SK-N-SH (cell line): Measurements from ENCODE around the gene IGFBPL1. TPM values are rescaled to one million over a fixed set of nuclear protein-coding genes. Genes with fewer than 3 reads are reported as not detected.

Source experiments
- CTCF ChIA-PET: fragments of 300-600, 350-600 bp; formaldehyde crosslinking; extraction: SDS; loops from one replicate; lab custom pipeline; 2021; lab: Yijun Ruan, JAX
- POLR2A ChIA-PET: fragments of 350-600 bp; sonication (Branson Sonifier 250); formaldehyde crosslinking; extraction: SDS; loops from one replicate; lab custom pipeline; 2020; ENCODE audit warnings: antibody characterized with exemption, inconsistent platforms; lab: Yijun Ruan, JAX
- DNase-seq: peaks from one replicate; pipeline ENCODE4 v3.0.0; 2012
- H2AFZ ChIP-seq: fragments of 200-600 bp; sonication (generic); 2 replicates; pipeline ENCODE4 v1.8.1; 2016; ENCODE audit warnings: antibody characterized with exemption, mild to moderate bottlenecking, low read depth
- H3F3A ChIP-seq: fragments of 200-600 bp; sonication (generic); replicated peaks from 2 replicates; pipeline ENCODE3; 2016; ENCODE audit warnings: antibody characterized with exemption, mild to moderate bottlenecking; ENCODE audit not compliant: insufficient read depth
- H3K27ac ChIP-seq, 2 experiments: fragments of 200-500 bp in 1 of 2; fragments of 200-600 bp in 1 of 2; sonication (Bioruptor generic) in 1 of 2; sonication (generic), shearing (Covaris generic) in 1 of 2; 2 replicates each; pipeline versions ENCODE4 v1.5.1 to v1.6.1; 2014 to 2016; ENCODE audit warnings: low read depth in 2 of 2, inconsistent platforms in 1 of 2, low read length in 1 of 2, mild to moderate bottlenecking in 1 of 2, mixed read lengths in 1 of 2
- H3K27me3 ChIP-seq: fragments of 200-600 bp; sonication (generic), shearing (Covaris generic); 2 replicates; pipeline ENCODE4 v1.6.1; 2016; ENCODE audit warnings: mixed run types; ENCODE audit not compliant: insufficient read depth
- H3K36me3 ChIP-seq, 2 experiments: fragments of 200-500 bp in 1 of 2; fragments of 200-600 bp in 1 of 2; sonication (Bioruptor generic) in 1 of 2; sonication (generic) in 1 of 2; replicated peaks in 1 of 2; 2 replicates each; pipeline versions ENCODE3 to v1.5.1; 2014 to 2016; ENCODE audit warnings: low read length in 1 of 2, mild to moderate bottlenecking in 1 of 2; ENCODE audit not compliant: insufficient read depth in 2 of 2, control insufficient read depth in 1 of 2
- H3K4me1 ChIP-seq, 2 experiments: fragments of 200-500 bp in 1 of 2; fragments of 200-600 bp in 1 of 2; sonication (Bioruptor generic) in 1 of 2; sonication (generic), shearing (Covaris generic) in 1 of 2; 2 replicates each; pipeline versions ENCODE4 v1.5.1 to v1.6.1; 2014 to 2016; ENCODE audit warnings: low read depth in 1 of 2, low read length in 1 of 2, mixed run types in 1 of 2; ENCODE audit not compliant: insufficient read depth in 2 of 2, control insufficient read depth in 1 of 2
- H3K4me2 ChIP-seq: fragments of 200-600 bp; sonication (generic), shearing (Covaris generic); 2 replicates; pipeline ENCODE4 v1.6.1; 2017; ENCODE audit warnings: mixed run types
- H3K4me3 ChIP-seq, 2 experiments: fragments of 200-500 bp in 1 of 2; fragments of 200-600 bp in 1 of 2; sonication (Bioruptor generic) in 1 of 2; sonication (generic), shearing (Covaris generic) in 1 of 2; 2 replicates each; pipeline versions ENCODE4 v1.5.1 to v1.8.1; 2014 to 2016; ENCODE audit warnings: low read depth in 2 of 2, inconsistent platforms in 1 of 2, low read length in 1 of 2, mild to moderate bottlenecking in 1 of 2, mixed read lengths in 1 of 2, moderate library complexity in 1 of 2
- H3K79me2 ChIP-seq: fragments of 200-600 bp; sonication (generic); 2 replicates; pipeline ENCODE4 v1.8.1; 2017; ENCODE audit warnings: mild to moderate bottlenecking; ENCODE audit not compliant: insufficient read depth
- H3K9ac ChIP-seq: fragments of 200-600 bp; sonication (generic); 2 replicates; pipeline ENCODE4 v1.6.1; 2017; ENCODE audit warnings: mixed run types
- H3K9me2 ChIP-seq: fragments of 200-600 bp; sonication (generic); 2 replicates; pipeline ENCODE4 v1.6.1; 2017; ENCODE audit warnings: mixed run types
- H3K9me3 ChIP-seq: fragments of 200-600 bp; sonication (generic); 2 replicates; pipeline ENCODE4 v1.6.1; 2017; ENCODE audit warnings: mixed run types, mild to moderate bottlenecking, moderate library complexity
- H4K20me1 ChIP-seq: fragments of 200-600 bp; sonication (generic); 2 replicates; pipeline ENCODE4 v1.6.1; 2017; ENCODE audit warnings: mild to moderate bottlenecking, mixed run types; ENCODE audit not compliant: insufficient read depth
- CHD2 ChIP-seq: fragments of 150-350 bp; IDR thresholded peaks from 2 replicates; pipeline ENCODE4 v1.6.1; 2018; ENCODE audit warnings: low read length; ENCODE audit not compliant: partially characterized antibody
- ELF1 ChIP-seq: IDR thresholded peaks from 2 replicates; pipeline ENCODE4 v1.4.0; 2012
- EP300 ChIP-seq, 2 experiments: IDR thresholded peaks; 2 replicates each; pipeline versions ENCODE4 v1.4.0 to v1.6.1; 2012; ENCODE audit warnings: borderline replicate concordance in 1 of 2, low read depth in 1 of 2, low read length in 1 of 2
- EZH2phosphoT487 ChIP-seq: fragments of 200-600 bp; sonication (generic); IDR thresholded peaks from 2 replicates; pipeline ENCODE4 v1.6.1; 2017; ENCODE audit warnings: low read depth, mixed run types, mild to moderate bottlenecking, antibody characterized with exemption, moderate library complexity, borderline replicate concordance
- FOXJ3 ChIP-seq: sonication (generic); formaldehyde crosslinking; IDR thresholded peaks from 2 replicates; pipeline ENCODE4 v1.5.1; 2020; ENCODE audit warnings: mild to moderate bottlenecking, missing genetic modification reagents
- FOXM1 ChIP-seq: IDR thresholded peaks from 2 replicates; pipeline ENCODE4 v1.4.0; 2012; ENCODE audit warnings: low read depth, mild to moderate bottlenecking
- JUND ChIP-seq: IDR thresholded peaks from 2 replicates; pipeline ENCODE4 v1.4.0; 2012
- MXI1 ChIP-seq: IDR thresholded peaks from 2 replicates; pipeline ENCODE4 v1.6.1; 2012; ENCODE audit warnings: mild to moderate bottlenecking, low read depth, low read length, improper control_type of control experiment
- NRF1 ChIP-seq: IDR thresholded peaks from 2 replicates; pipeline ENCODE4 v1.6.1; 2012; ENCODE audit warnings: low read depth, mild to moderate bottlenecking, low read length
- RAD21 ChIP-seq: IDR thresholded peaks from 2 replicates; pipeline ENCODE4 v1.6.1; 2012; ENCODE audit warnings: mild to moderate bottlenecking, low read length
- SIN3A ChIP-seq: IDR thresholded peaks from 2 replicates; pipeline ENCODE4 v1.6.1; 2012; ENCODE audit warnings: low read depth, mild to moderate bottlenecking, low read length, moderate library complexity, borderline replicate concordance
- TAF1 ChIP-seq: IDR thresholded peaks from 2 replicates; pipeline ENCODE4 v1.6.1; 2012; ENCODE audit warnings: low read depth, mild to moderate bottlenecking, low read length, moderate library complexity, borderline replicate concordance
- YY1 ChIP-seq: IDR thresholded peaks from 2 replicates; pipeline ENCODE4 v1.4.0; 2012; ENCODE audit warnings: low read depth, mild to moderate bottlenecking
- WGBS: methylation state at CpG from one replicate; pipeline ENCODE4 v1.1.6; 2017; ENCODE audit warnings: low lambda C conversion rate; 5-methylcytosine and 5-hydroxymethylcytosine counted together
- polyA plus RNA-seq, 3 experiments: library from polyadenylated mRNA; depleted of rRNA; stranded (reverse); fragments of >200 nt; gene quantifications; 2 replicates each; pipeline ENCODE4 v1.2.3, GENCODE V29; 2012
- TF ChIP-seq, protein P1 (sequence below): IDR thresholded peaks from 2 replicates; pipeline ENCODE4 v1.4.0; 2012; ENCODE audit warnings: low read depth, borderline replicate concordance
- TF ChIP-seq, protein P2 (sequence below): IDR thresholded peaks from 2 replicates; pipeline ENCODE4 v1.4.0; 2012; ENCODE audit warnings: low read depth, borderline replicate concordance

The IGFBPL1 gene
- polyA plus RNA-seq, 1 of the 3 experiments (the other 2 are of a cell fraction): 0.41 TPM

DNA sequence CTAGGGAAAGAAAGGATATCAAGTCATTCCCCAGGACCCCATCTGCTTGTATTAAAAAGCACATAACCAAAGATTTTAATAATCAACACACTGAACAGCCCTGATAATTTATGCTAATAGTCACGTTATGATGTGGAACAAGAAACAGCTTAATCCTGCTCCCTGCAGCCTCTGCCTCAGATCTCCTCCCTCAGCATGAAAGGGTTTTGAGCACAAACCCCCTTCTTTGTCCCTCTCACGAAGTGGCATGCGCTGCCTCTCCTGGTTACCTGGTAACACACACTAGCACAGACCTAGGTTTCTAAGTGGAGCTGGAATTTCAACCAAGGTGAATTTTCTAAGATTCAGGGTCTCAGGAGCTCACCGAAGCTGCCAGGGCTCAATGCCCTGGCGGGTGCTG lies 5.1 kb downstream of the IGFBPL1 start:
- Histone ChIP-seq H3K9ac (no peak overlapping the region), H3K27me3 (peaks cover 33% of the 10 kb centered on the region), H3K27ac (no peak overlapping the region; a peak in 1 of 4 replicates), H2AFZ (no peak overlapping the region), H3K4me1 (peaks cover 3 to 68% of the 10 kb centered on the region in 2 experiments; a peak in 1 of 4 replicates), H3K4me2 (no peak overlapping the region), H3K79me2 (no peaks in the 10 kb centered on the region), H3F3A (no peaks in the 10 kb centered on the region), H3K36me3 (no peaks in the 10 kb centered on the region), H3K4me3 (no peak overlapping the region), H3K9me2 (no peaks in the 10 kb centered on the region), H4K20me1 (no peaks in the 10 kb centered on the region), H3K9me3 (no peaks in the 10 kb centered on the region)
- TF ChIP-seq FOXM1 (no peak), FOXJ3 (CRISPR knock-in tag) (no peak), RAD21 (no peak), EP300 (IDR thresholded peaks at IDR 0.05; ENCODE audit: borderline replicate concordance in 1 of 2, low read depth in 1 of 2, low read length in 1 of 2) (no peak), MXI1 (no peak), ELF1 (no peak), NRF1 (no peak), SIN3A (no peak), TAF1 (no peak), YY1 (no peak)
- TF ChIP-seq, protein P1, sequence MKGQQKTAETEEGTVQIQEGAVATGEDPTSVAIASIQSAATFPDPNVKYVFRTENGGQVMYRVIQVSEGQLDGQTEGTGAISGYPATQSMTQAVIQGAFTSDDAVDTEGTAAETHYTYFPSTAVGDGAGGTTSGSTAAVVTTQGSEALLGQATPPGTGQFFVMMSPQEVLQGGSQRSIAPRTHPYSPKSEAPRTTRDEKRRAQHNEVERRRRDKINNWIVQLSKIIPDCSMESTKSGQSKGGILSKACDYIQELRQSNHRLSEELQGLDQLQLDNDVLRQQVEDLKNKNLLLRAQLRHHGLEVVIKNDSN: no peak
- TF ChIP-seq, protein P2, sequence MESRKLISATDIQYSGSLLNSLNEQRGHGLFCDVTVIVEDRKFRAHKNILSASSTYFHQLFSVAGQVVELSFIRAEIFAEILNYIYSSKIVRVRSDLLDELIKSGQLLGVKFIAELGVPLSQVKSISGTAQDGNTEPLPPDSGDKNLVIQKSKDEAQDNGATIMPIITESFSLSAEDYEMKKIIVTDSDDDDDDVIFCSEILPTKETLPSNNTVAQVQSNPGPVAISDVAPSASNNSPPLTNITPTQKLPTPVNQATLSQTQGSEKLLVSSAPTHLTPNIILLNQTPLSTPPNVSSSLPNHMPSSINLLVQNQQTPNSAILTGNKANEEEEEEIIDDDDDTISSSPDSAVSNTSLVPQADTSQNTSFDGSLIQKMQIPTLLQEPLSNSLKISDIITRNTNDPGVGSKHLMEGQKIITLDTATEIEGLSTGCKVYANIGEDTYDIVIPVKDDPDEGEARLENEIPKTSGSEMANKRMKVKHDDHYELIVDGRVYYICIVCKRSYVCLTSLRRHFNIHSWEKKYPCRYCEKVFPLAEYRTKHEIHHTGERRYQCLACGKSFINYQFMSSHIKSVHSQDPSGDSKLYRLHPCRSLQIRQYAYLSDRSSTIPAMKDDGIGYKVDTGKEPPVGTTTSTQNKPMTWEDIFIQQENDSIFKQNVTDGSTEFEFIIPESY: no peak
- WGBS: 77% methylated on average over 5 of the region's 5 CpGs
- ChIA-PET POLR2A (interaction anchor here (1.6 kb wide), 1 partner anchor 14 kb away, joined by 3 read pairs; no protein-coding TSS in a partner anchor), CTCF (interaction anchor here (1.0 to 10.2 kb wide), 5 partner anchors 10 to 45 kb away, joined by 3 to 93 read pairs (median 6); no protein-coding TSS in a partner anchor)
- no peak for DNase-seq

- Histone ChIP-seq H4K20me1 (no peaks in the 10 kb centered on the region), H3K27me3 (peaks cover 28% of the 10 kb centered on the region), H3K36me3 (no peaks in the 10 kb centered on the region), H3K4me2 (no peak overlapping the region), H3K27ac (no peak overlapping the region; a peak in 1 of 4 replicates), H3F3A (no peaks in the 10 kb centered on the region), H3K79me2 (no peaks in the 10 kb centered on the region), H3K4me3 (no peak overlapping the region), H2AFZ (no peak overlapping the region), H3K9me3 (no peaks in the 10 kb centered on the region), H3K9me2 (no peaks in the 10 kb centered on the region), H3K9ac (no peak overlapping the region), H3K4me1 (peaks cover 3 to 65% of the 10 kb centered on the region in 2 experiments; a peak in 1 of 4 replicates)
- no peak for DNase-seq
- TF ChIP-seq CHD2 (no peak), RAD21 (no peak), JUND (no peak), EZH2phosphoT487 (no peak)
- POLR2A ChIA-PET: interaction anchor here (1.6 kb wide), 1 partner anchor 13 kb away, joined by 3 read pairs; no protein-coding TSS in a partner anchor
- CTCF ChIA-PET: interaction anchor here (0.6 to 10.2 kb wide), 6 partner anchors 9 to 510 kb away, joined by 3 to 93 read pairs (median 5); no protein-coding TSS in a partner anchor
- 60% methylated on average over 1 of the region's 1 CpG for WGBS
Observed at GRCh38 chr9:38418366-38418765, 5.9 kb downstream of the IGFBPL1 start.
